NCI-H187 treated with DMSO at 0.1 percent for 48 hours (cell line): ENCODE results near the gene ISM1.

Experiments used
- DNase-seq: peaks from one replicate; lab custom pipeline; 2025; lab: John Stamatoyannopoulos, UW

Gene ISM1

GRCh38 chr20:13220904-13221297, at the start of gene ISM1:
Gene ISM1, plus strand, starts transcription at chr20:13221274. Its CDS starts 503 bp downstream, at chr20:13221777.
- no peak for DNase-seq

DNA sequence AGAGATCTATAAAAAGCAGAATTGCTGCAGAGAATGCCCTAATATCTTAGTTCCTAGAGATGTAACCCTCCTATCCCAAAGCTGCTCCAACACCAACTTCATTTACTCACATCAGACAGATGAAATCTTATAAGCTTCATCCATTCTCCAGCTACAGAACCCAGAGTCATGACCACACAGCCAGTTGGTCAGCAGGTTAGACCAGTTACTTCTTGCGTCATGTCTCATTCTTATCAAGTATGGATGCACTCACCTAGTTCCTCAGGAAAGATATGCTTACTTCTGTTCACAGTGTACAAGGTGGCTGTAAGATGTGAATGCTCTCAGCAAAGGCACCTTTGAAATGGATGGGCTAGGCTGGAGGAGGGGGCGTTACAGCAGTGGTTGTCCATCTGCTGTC, 47.9 kb upstream of the ISM1 start:
- no peak for DNase-seq

GRCh38 chr20:13174402-13174801, 46.7 kb upstream of the ISM1 start:
- DNase-seq: no peak

GRCh38 chr20:13180986-13181889, 39.8 kb upstream of the ISM1 start:
- DNase-seq: no peak

DNA sequence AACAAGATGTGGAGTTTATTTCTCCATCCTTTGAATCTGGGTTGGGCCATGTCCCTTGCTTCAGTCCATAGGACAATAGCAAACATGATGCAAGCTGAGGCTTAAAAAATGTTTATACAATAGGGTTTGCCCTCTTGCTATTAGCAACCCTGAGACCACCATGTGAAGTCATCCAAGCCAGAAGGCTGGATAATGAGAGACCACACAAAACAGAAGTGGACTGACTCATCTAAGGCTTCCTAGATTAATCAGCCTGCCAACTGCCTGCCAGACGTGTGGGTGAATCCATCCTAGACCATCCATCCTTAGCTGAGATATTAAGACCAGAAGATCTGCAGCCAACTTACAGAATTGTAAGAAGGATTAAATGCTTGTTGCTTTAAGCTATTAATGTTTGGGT, 38.1 kb upstream of the ISM1 start:
- DNase-seq: no peak

DNA sequence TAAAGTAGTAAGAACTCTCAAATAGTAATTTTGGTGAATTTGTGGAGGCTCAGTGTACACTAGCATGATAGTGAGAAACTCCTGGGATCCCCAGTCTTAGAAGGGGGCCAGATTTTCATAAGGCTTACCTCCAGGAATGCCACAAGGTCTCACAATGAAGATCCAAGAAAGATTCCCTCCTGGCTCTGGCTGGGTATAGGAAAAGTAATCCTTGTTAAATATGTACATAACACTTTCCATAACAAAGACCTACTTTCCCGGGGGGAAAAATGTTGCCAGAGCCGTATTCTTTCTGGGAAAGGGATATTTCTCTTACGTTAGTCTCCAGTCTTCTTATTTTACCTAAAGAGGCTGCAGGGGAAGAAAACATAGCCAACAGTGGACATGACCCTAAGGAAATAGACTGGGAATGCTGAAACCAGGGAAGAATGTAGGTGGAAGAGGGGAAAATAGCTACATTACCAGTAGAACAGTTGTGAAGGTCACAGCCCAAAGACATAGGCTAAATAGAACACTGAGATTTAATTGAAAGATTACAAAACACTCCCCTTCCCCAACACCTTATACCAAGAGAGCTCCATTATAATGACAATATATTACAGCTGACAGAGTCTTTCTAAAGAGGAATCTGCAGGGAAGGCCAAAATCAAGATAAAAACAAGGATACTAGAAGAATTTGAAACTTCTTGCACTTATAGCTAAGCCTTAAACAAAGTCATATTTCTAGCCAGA, 34.9 kb upstream of the ISM1 start:
- DNase-seq: no peak

GRCh38 chr20:13187899-13188298, 33.2 kb upstream of the ISM1 start:
- DNase-seq: no peak

- DNase-seq: peak; percentile 29
Observed at GRCh38 chr20:13199279-13199678, 21.8 kb upstream of the ISM1 start.

- peak; percentile 48 for DNase-seq
Observed at GRCh38 chr20:13200767-13201500, 20.1 kb upstream of the ISM1 start.

GRCh38 chr20:13202565-13202964, 18.5 kb upstream of the ISM1 start:
- no peak for DNase-seq

GRCh38 chr20:13205425-13205824, 15.6 kb upstream of the ISM1 start:
- DNase-seq: no peak

- DNase-seq: no peak
Observed at GRCh38 chr20:13205848-13206434, 15.1 kb upstream of the ISM1 start.

DNA sequence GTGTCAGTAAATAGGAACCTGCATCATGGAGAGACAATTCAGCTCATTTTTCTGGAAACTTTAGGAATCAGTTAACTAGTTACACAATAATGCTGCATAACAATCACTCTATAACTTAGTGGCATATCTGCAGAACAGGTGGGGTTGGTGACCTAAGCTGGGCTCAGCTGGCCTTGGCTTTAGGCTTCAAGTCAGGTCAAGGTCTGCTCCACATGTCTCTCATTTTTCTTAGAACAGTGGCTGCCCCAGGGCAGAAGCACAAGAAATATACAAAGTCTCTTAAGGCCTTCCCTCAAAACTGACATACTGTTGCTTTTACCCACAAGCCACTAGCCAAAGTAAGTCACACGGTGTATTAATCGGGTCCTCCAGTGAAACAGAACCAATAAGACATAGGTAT, 14.1 kb upstream of the ISM1 start:
- DNase-seq: no peak

GRCh38 chr20:13211956-13212618, 9.0 kb upstream of the ISM1 start:
- DNase-seq: no peak

- no peak for DNase-seq
Observed at GRCh38 chr20:13212750-13213149, 8.3 kb upstream of the ISM1 start.

GRCh38 chr20:13213335-13213734, 7.7 kb upstream of the ISM1 start:
- DNase-seq: no peak

DNA sequence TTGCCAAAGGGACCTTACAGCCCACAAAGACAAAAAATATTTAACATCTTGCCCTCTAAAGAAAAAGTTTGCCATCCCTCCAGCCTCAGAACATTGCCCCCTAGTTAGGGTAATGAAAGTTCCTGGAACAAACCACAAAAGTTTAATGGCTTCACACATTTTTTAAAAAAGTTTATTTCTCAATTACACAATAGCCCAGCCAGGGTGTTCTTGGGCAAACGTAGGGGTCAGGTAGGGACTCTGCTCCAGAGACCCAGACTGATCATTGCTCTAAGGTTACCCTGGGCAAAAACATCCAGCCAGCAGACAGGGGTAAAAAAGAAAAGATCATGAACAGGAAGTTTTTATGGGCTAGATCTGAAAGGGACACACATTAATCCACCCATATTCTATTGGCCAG, 4.5 kb upstream of the ISM1 start:
- DNase-seq: no peak

DNA sequence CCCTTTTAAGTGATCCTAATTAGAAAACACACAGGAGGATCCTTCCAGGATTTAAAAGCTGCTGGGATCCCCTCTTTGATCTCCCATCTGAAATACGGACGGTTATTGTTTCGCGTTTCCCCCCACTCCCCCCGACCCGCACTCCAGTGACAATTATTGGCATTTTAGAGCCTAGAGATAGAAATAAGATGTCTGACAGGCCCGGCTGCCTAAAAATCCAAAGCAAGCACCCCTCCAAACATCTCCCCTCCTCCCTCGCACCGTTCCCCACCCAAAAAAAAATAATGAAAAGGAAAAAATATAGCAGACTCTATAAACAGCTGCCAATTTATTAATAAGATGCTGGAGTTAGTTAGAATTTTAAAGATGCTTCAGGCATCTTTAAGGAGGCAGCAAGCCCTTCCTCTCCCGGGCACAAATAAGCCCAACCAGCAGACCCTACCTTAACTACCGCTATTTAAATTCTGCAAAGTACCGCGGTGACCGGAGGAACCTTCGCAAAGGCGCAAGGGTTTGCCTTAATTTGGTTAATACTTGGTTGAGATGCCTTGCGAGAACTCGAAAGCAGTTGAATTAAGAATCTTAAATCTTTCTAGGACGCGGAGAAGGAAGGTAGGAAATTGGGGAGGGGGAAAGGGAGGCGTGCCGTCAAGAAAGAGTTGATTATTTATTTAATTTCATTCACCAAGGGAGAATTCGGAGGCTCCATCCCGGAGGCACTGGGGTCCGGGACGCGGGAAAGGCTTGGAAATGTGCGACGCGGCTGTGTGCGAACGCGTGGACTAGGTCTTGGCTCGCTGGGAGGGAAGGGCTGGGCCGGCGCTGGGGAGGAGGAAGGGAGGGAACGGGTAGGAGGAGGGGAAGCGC, 1.5 kb upstream of the ISM1 start:
- DNase-seq: no peak

DNA sequence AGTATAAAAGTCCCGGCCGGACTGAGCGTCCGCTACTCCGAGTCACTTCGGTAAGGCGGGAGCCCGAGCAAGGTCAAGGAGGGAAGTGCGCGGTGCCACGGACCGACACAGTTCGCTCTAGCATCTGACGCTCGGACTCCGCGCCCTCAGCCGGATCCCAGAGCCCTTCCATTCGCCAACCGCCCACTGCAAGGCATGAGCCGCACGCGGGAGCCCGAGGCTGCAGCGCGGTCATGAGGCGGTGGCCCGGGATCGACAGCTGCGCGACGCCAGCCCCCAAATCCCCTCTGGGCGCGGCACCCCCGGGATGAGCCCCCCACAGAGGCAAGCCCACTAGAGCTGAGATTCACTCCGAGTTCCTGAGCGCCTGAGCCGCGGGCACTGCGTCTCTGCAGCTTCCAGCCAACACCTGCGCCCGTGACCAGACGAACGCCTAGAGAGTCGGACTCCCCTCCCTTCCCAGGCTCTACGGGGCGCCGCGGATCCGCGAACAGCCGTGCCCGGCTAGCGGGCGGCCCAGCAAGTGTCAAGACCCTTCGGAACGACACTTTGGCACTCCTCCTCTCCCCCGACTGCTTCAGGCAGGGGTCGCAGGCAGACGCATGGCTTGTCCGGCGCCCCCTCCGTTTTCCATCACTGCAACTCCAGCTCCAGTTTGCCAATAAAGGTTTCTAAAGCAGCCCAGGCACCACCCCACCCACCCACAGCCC, 725 bp upstream of the ISM1 start:
- no peak for DNase-seq

GRCh38 chr20:13221313-13221672, 219 bp downstream of the ISM1 start:
- DNase-seq: no peak
